ENCODE data around the gene MXD1. TPM values are rescaled to one million over a fixed set of nuclear protein-coding genes. Genes with fewer than 3 reads are reported as not detected.

MXD1 gene, protein sequence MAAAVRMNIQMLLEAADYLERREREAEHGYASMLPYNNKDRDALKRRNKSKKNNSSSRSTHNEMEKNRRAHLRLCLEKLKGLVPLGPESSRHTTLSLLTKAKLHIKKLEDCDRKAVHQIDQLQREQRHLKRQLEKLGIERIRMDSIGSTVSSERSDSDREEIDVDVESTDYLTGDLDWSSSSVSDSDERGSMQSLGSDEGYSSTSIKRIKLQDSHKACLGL
- 1.6 to 2.0 TPM (median 1.9 TPM) in 5 replicates for total RNA-seq (2022; extraction: Qiagen RNA extraction)

DNA sequence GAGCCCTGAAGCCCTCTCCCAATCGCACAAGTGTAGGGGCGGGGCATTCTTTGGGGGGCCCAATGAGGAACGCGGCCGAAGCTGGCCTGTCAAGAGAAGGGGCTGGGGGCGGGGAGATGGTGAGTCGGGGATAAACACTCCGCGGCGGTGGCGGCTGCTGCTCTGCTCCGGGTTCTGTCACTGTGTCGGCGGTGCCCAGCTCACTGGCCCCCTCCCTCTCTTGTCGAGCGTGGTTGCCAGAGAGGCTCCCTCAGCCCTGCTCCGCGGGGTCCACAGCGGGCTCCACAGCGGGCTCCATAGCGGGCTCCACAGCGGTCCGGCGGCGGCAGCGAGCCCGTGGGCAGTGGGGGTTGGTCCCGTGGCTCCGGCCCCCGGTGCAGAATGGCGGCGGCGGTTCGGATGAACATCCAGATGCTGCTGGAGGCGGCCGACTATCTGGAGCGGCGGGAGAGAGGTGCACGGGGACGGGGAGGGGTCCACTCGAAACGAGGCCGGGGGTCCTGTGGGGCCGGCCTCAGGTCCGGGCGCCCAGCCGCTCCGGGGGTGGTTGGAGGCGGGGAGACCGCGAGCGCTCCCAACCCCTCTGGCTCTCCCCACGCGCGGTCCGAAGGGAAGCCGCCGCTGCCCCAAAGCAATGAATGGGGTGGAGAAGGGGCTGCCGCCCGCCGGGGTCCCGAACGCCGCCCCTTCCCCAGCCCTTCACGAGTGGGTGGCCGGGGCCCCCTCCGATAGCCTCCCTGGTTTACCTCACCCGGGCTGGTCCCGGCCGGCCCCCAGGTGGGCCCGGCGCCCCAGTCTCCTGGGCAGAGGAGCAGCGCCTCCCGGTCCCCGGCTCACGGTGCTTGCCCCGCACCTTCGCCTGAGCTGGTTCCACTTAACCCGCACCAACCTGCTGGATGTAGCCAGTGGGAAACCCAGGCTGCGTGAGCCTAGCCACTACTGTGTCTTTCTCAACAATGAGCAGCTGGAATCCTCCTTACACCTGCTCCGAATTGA is at the start of gene MXD1:
TSS of gene MXD1 (plus strand) at position 160 of the 996 bp plus-strand sequence. CDS start at position 382, 222 bp downstream.

DNA sequence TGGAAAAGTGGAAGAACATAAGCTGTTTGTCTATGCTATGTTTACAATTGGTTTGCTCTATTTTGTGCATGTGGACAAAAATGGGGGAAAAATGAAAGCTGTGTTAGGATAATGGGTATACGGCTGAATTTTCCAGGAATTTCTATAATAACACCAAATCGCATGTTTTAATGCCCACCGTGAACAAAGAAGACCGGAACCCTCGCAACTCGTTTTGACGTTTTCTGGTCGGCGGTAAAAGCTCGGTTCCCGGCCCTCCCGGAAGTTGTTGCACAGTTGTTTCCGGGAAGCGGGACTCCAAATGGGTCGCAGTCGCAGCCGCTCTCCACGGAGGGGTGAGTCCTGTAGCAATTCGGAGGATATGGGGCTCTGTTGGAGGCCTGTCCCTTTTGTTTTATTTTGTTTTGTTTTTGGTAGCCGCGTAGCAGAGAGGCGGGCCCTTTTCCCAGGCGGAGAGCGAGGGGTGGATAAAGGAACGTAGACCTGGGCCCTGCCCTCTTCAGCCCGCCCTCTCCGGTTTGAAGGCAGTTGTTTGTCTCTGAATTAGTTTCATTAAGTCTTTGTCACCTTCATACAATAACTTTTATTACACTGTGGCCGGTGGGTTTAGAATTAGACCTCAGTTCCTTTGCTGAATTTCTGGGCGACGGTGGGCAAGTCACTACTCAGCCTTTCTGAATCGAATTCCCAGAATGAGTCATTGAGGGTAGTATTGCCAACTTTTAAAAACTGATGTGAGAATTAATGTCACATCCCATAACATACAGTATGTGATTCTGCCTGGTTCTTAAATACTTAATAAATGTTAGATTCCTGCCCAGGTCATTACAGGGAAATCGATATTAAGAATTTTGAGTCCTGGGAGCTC is 21.0 kb upstream of the MXD1 start, which contains the start of gene SNRNP27:
TSS of gene SNRNP27 (plus strand) at position 273 of the 868 bp plus-strand sequence. CDS start at position 302, 29 bp downstream.

DNA sequence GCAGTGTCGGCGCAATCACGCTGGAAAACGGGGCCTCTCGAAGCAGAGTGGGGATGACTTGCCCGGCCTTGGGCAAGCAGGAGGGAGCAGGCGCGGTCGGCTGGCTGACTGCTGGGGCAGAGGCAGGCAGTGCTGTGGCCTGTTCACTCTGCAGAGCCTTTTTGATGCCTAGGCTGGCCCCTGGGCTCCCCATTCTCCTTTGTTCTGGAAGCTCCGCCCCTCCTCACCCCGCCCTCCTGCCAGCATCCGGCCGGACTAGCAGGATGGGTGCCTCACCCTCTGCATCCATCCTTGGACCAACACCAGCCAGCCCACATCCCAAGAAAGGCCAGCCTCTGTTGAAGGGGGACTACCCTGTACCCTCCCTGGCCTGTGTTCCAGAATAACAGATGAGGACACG is 46.6 kb downstream of the MXD1 start, which contains the start of gene ASPRV1:
TSS of gene ASPRV1 (minus strand) at position 136 of the 400 bp plus-strand sequence. CDS start 195 bp downstream, outside the sequence.

Other genes starting within 250 kb of the MXD1 start
- 315 to 371 TPM (median 350 TPM) in 5 replicates for gene ANXA4, start 173.0 kb upstream of the MXD1 start, total RNA-seq (2022; extraction: Qiagen RNA extraction)
- 8.4 to 13.4 TPM (median 10.9 TPM) in 5 replicates for gene GMCL1, start 85.4 kb upstream of the MXD1 start, total RNA-seq (2022; extraction: Qiagen RNA extraction)
- 49.5 to 85.7 TPM (median 56.1 TPM) in 5 replicates for gene SNRNP27, start 21.2 kb upstream of the MXD1 start, total RNA-seq (2022; extraction: Qiagen RNA extraction)
- 0.14 to 0.43 TPM (median 0.23 TPM) in 5 replicates for gene ASPRV1, start 46.5 kb downstream of the MXD1 start, total RNA-seq (2022; extraction: Qiagen RNA extraction)
- 398 to 441 TPM (median 431 TPM) in 5 replicates for gene PCBP1, start 172.4 kb downstream of the MXD1 start, total RNA-seq (2022; extraction: Qiagen RNA extraction)